Measurements from ENCODE around the gene NEDD4L. TPM values are rescaled to one million over a fixed set of nuclear protein-coding genes. Genes with fewer than 3 reads are reported as not detected.
"Not testable (repeated sequence)": the region's sequence is repeated elsewhere in the genome, so short reads cannot be mapped to it uniquely, and the experiment has no call there.

The NEDD4L gene

GRCh38 chr18:58432050-58432727, 388.2 kb downstream of the NEDD4L start:
- Histone ChIP-seq H3K4me2 (ENCODE audit: low read length) (no peak overlapping the region), H3K36me3 (ENCODE audit: insufficient read depth, low read length) (no peaks in the 10 kb centered on the region), H3K9ac (ENCODE audit: low read depth, low read length) (no peak overlapping the region), H3K4me3 (ENCODE audit: low read length) (no peak overlapping the region), H3K4me1 (ENCODE audit: control insufficient read depth, insufficient read depth, low read length) (no peaks in the 10 kb centered on the region), H3K9me3 (replicated peaks; ENCODE audit: low read length) (no peaks in the 10 kb centered on the region), H3K27me3 (ENCODE audit: control insufficient read depth, insufficient read depth, low read length) (peaks cover 10% of the 10 kb centered on the region)

- peaks cover 21% of the 10 kb centered on the region for H3K27me3 ChIP-seq (ENCODE audit: control insufficient read depth, insufficient read depth, low read length)
- H3K9ac ChIP-seq (ENCODE audit: low read depth, low read length); H3K4me2 ChIP-seq (ENCODE audit: low read length); H3K9me3 ChIP-seq (replicated peaks; ENCODE audit: low read length); H3K36me3 ChIP-seq (ENCODE audit: insufficient read depth, low read length); H3K4me1 ChIP-seq (ENCODE audit: control insufficient read depth, insufficient read depth, low read length); H3K4me3 ChIP-seq (ENCODE audit: low read length): not testable (repeated sequence)
Observed at GRCh38 chr18:58435221-58436005, 391.4 kb downstream of the NEDD4L start.

GRCh38 chr18:58438161-58438957, 394.3 kb downstream of the NEDD4L start:
- H3K9me3 ChIP-seq (replicated peaks; ENCODE audit: low read length): no peaks in the 10 kb centered on the region
- no peaks in the 10 kb centered on the region for H3K36me3 ChIP-seq (ENCODE audit: insufficient read depth, low read length)
- peak overlapping the region; percentile 34 for H3K4me3 ChIP-seq (ENCODE audit: low read length)
- H3K9ac ChIP-seq (ENCODE audit: low read depth, low read length): no peak overlapping the region
- peaks cover 31% of the 10 kb centered on the region for H3K27me3 ChIP-seq (ENCODE audit: control insufficient read depth, insufficient read depth, low read length)
- H3K4me1 ChIP-seq (ENCODE audit: control insufficient read depth, insufficient read depth, low read length): no peaks in the 10 kb centered on the region
- peak overlapping the region; percentile 61 for H3K4me2 ChIP-seq (ENCODE audit: low read length)

GRCh38 chr18:58438958-58439300, 394.9 kb downstream of the NEDD4L start:
- Histone ChIP-seq H3K36me3 (ENCODE audit: insufficient read depth, low read length) (no peaks in the 10 kb centered on the region), H3K27me3 (ENCODE audit: control insufficient read depth, insufficient read depth, low read length) (peaks cover 31% of the 10 kb centered on the region), H3K4me2 (ENCODE audit: low read length) (peak overlapping the region; percentile 61), H3K4me1 (ENCODE audit: control insufficient read depth, insufficient read depth, low read length) (no peaks in the 10 kb centered on the region), H3K9ac (ENCODE audit: low read depth, low read length) (no peak overlapping the region), H3K4me3 (ENCODE audit: low read length) (no peak overlapping the region), H3K9me3 (replicated peaks; ENCODE audit: low read length) (no peaks in the 10 kb centered on the region)

GRCh38 chr18:58443671-58444070, 399.6 kb downstream of the NEDD4L start:
- H3K9me3 ChIP-seq (replicated peaks; ENCODE audit: low read length): no peaks in the 10 kb centered on the region
- H3K4me3 ChIP-seq (ENCODE audit: low read length): no peak overlapping the region
- no peaks in the 10 kb centered on the region for H3K4me1 ChIP-seq (ENCODE audit: control insufficient read depth, insufficient read depth, low read length)
- H3K27me3 ChIP-seq (ENCODE audit: control insufficient read depth, insufficient read depth, low read length): peaks cover 19% of the 10 kb centered on the region
- H3K4me2 ChIP-seq (ENCODE audit: low read length): no peak overlapping the region
- no peak overlapping the region for H3K9ac ChIP-seq (ENCODE audit: low read depth, low read length)
- H3K36me3 ChIP-seq (ENCODE audit: insufficient read depth, low read length): no peaks in the 10 kb centered on the region

GRCh38 chr18:58446391-58447060, 402.5 kb downstream of the NEDD4L start:
- Histone ChIP-seq H3K4me3 (ENCODE audit: low read length) (no peak overlapping the region), H3K4me2 (ENCODE audit: low read length) (no peak overlapping the region), H3K9me3 (replicated peaks; ENCODE audit: low read length) (no peaks in the 10 kb centered on the region), H3K27me3 (ENCODE audit: control insufficient read depth, insufficient read depth, low read length) (peaks cover 11% of the 10 kb centered on the region), H3K4me1 (ENCODE audit: control insufficient read depth, insufficient read depth, low read length) (no peaks in the 10 kb centered on the region), H3K36me3 (ENCODE audit: insufficient read depth, low read length) (no peaks in the 10 kb centered on the region), H3K9ac (ENCODE audit: low read depth, low read length) (no peak overlapping the region)

GRCh38 chr18:58447402-58448095, 403.5 kb downstream of the NEDD4L start:
- Histone ChIP-seq H3K36me3 (ENCODE audit: insufficient read depth, low read length) (no peaks in the 10 kb centered on the region), H3K9me3 (replicated peaks; ENCODE audit: low read length) (no peaks in the 10 kb centered on the region), H3K4me1 (ENCODE audit: control insufficient read depth, insufficient read depth, low read length) (no peaks in the 10 kb centered on the region), H3K9ac (ENCODE audit: low read depth, low read length) (no peak overlapping the region), H3K4me2 (ENCODE audit: low read length) (no peak overlapping the region), H3K4me3 (ENCODE audit: low read length) (no peak overlapping the region), H3K27me3 (ENCODE audit: control insufficient read depth, insufficient read depth, low read length) (peaks cover 4% of the 10 kb centered on the region)

- H3K4me1 ChIP-seq (ENCODE audit: control insufficient read depth, insufficient read depth, low read length): no peaks in the 10 kb centered on the region
- no peaks in the 10 kb centered on the region for H3K36me3 ChIP-seq (ENCODE audit: insufficient read depth, low read length)
- peaks cover 8% of the 10 kb centered on the region for H3K27me3 ChIP-seq (ENCODE audit: control insufficient read depth, insufficient read depth, low read length)
- no peak overlapping the region for H3K4me2 ChIP-seq (ENCODE audit: low read length)
- H3K4me3 ChIP-seq (ENCODE audit: low read length): no peak overlapping the region
- H3K9ac ChIP-seq (ENCODE audit: low read depth, low read length): no peak overlapping the region
- H3K9me3 ChIP-seq (replicated peaks; ENCODE audit: low read length): no peaks in the 10 kb centered on the region
Observed at GRCh38 chr18:58449464-58449863, 405.4 kb downstream of the NEDD4L start.

Small RNAs within 50 kb of the gene (small RNA-seq; reads per million reads assigned to genes)
- not detected for gene HMGN1P30
- not detected for gene MIR3591
